ENCODE measurements around the gene DGKG. TPM values are rescaled to one million over a fixed set of nuclear protein-coding genes. Genes with fewer than 3 reads are reported as not detected.

Gene DGKG
- polyA plus RNA-seq, 3 donors, result 4.2 to 9.2 (median 4.3) TPM

- no peaks in the 10 kb centered on the region for H3K27me3 ChIP-seq (ENCODE audit: control insufficient read depth in 2 of 2, insufficient read depth in 2 of 2, low read length in 2 of 2)
- Mint-ChIP-seq H3K4me3 (no peak overlapping the region), H3K27ac (no peak overlapping the region), H3K36me3 (peaks cover 70 to 87% of the 10 kb centered on the region in 2 donors), H3K27me3 (ENCODE audit: low read depth in 3 of 3) (peaks cover 0 to 3% (median 2%) of the 10 kb centered on the region in 3 donors), H3K4me1 (peaks cover 3% of the 10 kb centered on the region), H3K9me3 (no peaks in the 10 kb centered on the region)
- H3K4me1 ChIP-seq (ENCODE audit: control insufficient read depth in 1 of 2, insufficient read depth in 2 of 2, low read length in 2 of 2), result no peaks in the 10 kb centered on the region
- no peak overlapping the region for H3K4me2 ChIP-seq (replicated peaks; ENCODE audit: extremely low read depth, low read length, poor library complexity, severe bottlenecking)
- no peak for DNase-seq
- H2AFZ ChIP-seq (ENCODE audit: insufficient read depth, low read depth, low read length, poor library complexity, severe bottlenecking), result no peak overlapping the region
- H3K9ac ChIP-seq (ENCODE audit: insufficient read depth, low read length, poor library complexity, severe bottlenecking), result no peak overlapping the region
- intact Hi-C loops (cut with micrococcal nuclease), result no loop called here
- H3K4me3 ChIP-seq (replicated peaks in 1 of 3; ENCODE audit: low read depth in 2 of 3, low read length in 3 of 3), result no peak overlapping the region
- no peaks in the 10 kb centered on the region for H4K20me1 ChIP-seq (ENCODE audit: insufficient read depth, low read length)
- no peak for TF ChIP-seq CTCF (IDR thresholded peaks at IDR 0.05)
- H3K27ac ChIP-seq (ENCODE audit: low read depth in 1 of 2, low read length in 2 of 2), result no peak overlapping the region
- no peaks in the 10 kb centered on the region for H3K9me3 ChIP-seq (replicated peaks in 1 of 2; ENCODE audit: control insufficient read depth in 1 of 2, insufficient read depth in 1 of 2, low read length in 2 of 2)
- peaks cover 79 to 98% of the 10 kb centered on the region in 2 donors for H3K36me3 ChIP-seq (replicated peaks in 1 of 2; ENCODE audit: control insufficient read depth in 1 of 2, insufficient read depth in 2 of 2, low read length in 2 of 2)
- WGBS (ENCODE audit: insufficient coverage), result 77% methylated on average over 1 of the region's 2 CpGs
- H3K79me2 ChIP-seq (ENCODE audit: insufficient read depth, low read length), result no peaks in the 10 kb centered on the region
Observed at GRCh38 chr3:186169379-186169778, 192.7 kb downstream of the DGKG start.

GRCh38 chr3:186168976-186169375 is 193.1 kb downstream of the DGKG start:
- no peak overlapping the region for H3K4me3 ChIP-seq (replicated peaks in 1 of 3; ENCODE audit: low read depth in 2 of 3, low read length in 3 of 3)
- H3K79me2 ChIP-seq (ENCODE audit: insufficient read depth, low read length), result no peaks in the 10 kb centered on the region
- no peaks in the 10 kb centered on the region for H3K4me1 ChIP-seq (ENCODE audit: control insufficient read depth in 1 of 2, insufficient read depth in 2 of 2, low read length in 2 of 2)
- H3K27me3 Mint-ChIP-seq (ENCODE audit: low read depth in 3 of 3), result peaks cover 0 to 3% (median 0%) of the 10 kb centered on the region in 3 donors
- peaks cover 70 to 87% of the 10 kb centered on the region in 2 donors for H3K36me3 Mint-ChIP-seq
- no peak for DNase-seq
- H4K20me1 ChIP-seq (ENCODE audit: insufficient read depth, low read length), result no peaks in the 10 kb centered on the region
- TF ChIP-seq CTCF (IDR thresholded peaks at IDR 0.05), result no peak
- H3K4me2 ChIP-seq (replicated peaks; ENCODE audit: extremely low read depth, low read length, poor library complexity, severe bottlenecking), result no peak overlapping the region
- no peak overlapping the region for H3K27ac ChIP-seq (ENCODE audit: low read depth in 1 of 2, low read length in 2 of 2)
- H3K9ac ChIP-seq (ENCODE audit: insufficient read depth, low read length, poor library complexity, severe bottlenecking), result no peak overlapping the region
- no peak overlapping the region for H2AFZ ChIP-seq (ENCODE audit: insufficient read depth, low read depth, low read length, poor library complexity, severe bottlenecking)
- no peaks in the 10 kb centered on the region for H3K9me3 Mint-ChIP-seq
- H3K4me3 Mint-ChIP-seq, result no peak overlapping the region
- H3K9me3 ChIP-seq (replicated peaks in 1 of 2; ENCODE audit: control insufficient read depth in 1 of 2, insufficient read depth in 1 of 2, low read length in 2 of 2), result no peaks in the 10 kb centered on the region
- H3K27me3 ChIP-seq (ENCODE audit: control insufficient read depth in 2 of 2, insufficient read depth in 2 of 2, low read length in 2 of 2), result no peaks in the 10 kb centered on the region
- peaks cover 3% of the 10 kb centered on the region for H3K4me1 Mint-ChIP-seq
- H3K27ac Mint-ChIP-seq, result no peak overlapping the region
- intact Hi-C loops (cut with micrococcal nuclease), result no loop called here
- H3K36me3 ChIP-seq (replicated peaks in 1 of 2; ENCODE audit: control insufficient read depth in 1 of 2, insufficient read depth in 2 of 2, low read length in 2 of 2), result peaks cover 79 to 98% of the 10 kb centered on the region in 2 donors
